ENCODE results near the gene RNF123.
"Not testable (repeated sequence)": the region's sequence is repeated elsewhere in the genome, so short reads cannot be mapped to it uniquely, and the experiment has no call there.

RNF123 gene

DNA sequence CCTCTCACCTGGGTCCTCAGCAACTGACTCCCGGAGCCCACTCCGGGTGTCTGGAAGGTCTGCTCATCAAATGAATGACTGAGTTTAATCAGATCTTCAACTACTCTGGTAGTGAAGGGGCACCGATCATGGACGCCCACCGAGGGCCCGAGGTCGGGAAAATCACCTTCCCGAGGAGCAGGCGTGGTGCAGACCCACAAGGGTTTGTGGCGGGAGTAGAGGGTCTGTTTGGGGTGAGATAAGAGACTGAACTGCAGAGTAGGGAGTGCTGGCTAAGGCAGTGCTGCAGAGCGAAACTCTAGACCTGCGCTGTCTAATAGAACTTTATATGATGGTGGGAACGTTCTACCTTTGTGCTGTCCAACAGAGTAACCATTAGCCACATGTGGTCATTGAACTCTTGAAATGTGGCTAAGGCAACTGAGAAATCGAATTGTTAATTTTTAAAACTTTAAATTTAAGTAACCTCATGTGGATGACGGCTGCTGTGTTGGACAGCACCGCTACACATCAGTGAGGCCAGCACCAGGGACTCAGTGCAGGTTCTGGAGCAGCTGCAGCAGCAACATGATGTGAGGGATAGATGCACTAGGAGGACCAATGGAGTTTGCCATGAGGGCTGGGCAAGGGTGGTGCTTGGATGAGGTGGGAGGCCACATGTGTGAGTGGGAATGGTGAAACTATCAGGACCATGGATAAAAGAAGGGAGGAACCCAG lies 709 bp downstream of the RNF123 start:
- H3K36me3 ChIP-seq (ENCODE audit: insufficient read depth, low read length); H3K27me3 ChIP-seq (ENCODE audit: insufficient read depth, low read length); H3K9me3 ChIP-seq (ENCODE audit: low read length): not testable (repeated sequence)
- Histone ChIP-seq H3K4me1 (ENCODE audit: insufficient read depth, low read length) (peaks cover 13% of the 10 kb centered on the region), H2AFZ (ENCODE audit: low read depth, low read length) (peak overlapping the region; percentile 46), H3K4me3 (ENCODE audit: low read length) (peak overlapping the region; percentile 79)

GRCh38 chr3:49690856-49691255 lies 1.5 kb downstream of the RNF123 start:
- H3K36me3 ChIP-seq (ENCODE audit: insufficient read depth, low read length); H2AFZ ChIP-seq (ENCODE audit: low read depth, low read length); H3K27me3 ChIP-seq (ENCODE audit: insufficient read depth, low read length); H3K9me3 ChIP-seq (ENCODE audit: low read length): not testable (repeated sequence)
- peak overlapping the region; percentile 79 for H3K4me3 ChIP-seq (ENCODE audit: low read length)
- peaks cover 13% of the 10 kb centered on the region for H3K4me1 ChIP-seq (ENCODE audit: insufficient read depth, low read length)

DNA sequence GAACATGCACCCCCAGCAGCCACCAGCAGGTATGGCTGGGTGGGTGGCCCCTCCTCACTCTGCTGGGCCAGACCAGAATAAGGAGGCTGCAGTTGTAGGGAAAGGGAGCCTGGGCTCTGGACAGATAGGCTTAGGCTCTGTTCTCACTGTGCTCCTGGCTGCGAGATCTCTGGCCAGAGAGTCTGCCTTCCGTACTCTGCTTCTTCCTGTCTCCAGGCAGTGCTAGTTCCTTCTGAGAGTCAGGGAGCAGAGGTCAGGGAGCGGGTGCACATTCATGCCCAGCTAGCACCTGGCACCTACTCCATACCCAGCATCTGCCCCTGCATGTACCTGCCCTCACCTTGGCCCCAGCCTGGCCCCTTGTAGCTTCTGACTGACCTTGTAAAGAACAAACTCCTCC lies 2.1 kb downstream of the RNF123 start:
- H3K4me3 ChIP-seq (ENCODE audit: low read length); H3K36me3 ChIP-seq (ENCODE audit: insufficient read depth, low read length); H3K27me3 ChIP-seq (ENCODE audit: insufficient read depth, low read length); H3K9me3 ChIP-seq (ENCODE audit: low read length); H2AFZ ChIP-seq (ENCODE audit: low read depth, low read length): not testable (repeated sequence)
- H3K4me1 ChIP-seq (ENCODE audit: insufficient read depth, low read length), result peaks cover 13% of the 10 kb centered on the region

DNA sequence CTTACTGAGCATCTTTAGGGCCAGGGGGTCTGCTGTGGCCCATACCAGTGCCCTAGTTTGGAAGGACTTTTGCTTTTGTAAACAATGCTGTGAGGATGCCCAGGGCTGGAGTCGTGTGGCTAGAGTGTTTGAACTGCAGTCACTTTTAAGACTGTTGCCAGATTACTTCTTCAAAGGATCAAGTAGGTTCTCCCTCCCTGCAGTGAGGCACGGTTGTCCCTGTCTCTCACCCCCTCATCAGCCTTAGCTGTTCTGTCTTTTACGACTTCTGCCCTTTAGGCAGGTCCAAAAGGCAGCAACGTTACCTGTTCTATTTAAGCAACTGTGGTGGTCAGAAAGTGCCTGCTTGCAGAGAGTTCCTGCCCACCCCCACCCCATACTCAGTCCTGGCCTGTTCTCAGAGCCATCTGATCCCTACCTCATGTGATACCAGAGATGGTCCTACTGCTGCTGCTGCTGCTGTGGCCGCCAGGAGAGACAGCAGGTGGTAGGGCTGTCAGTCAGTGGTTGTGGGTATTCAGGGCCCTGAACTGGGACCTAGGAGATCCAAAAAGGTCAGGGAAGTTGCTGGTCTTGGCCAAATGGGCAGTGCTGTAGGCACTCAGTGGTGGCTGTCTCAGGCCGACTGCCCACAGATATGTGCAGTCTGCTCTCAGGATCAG lies 5.2 kb downstream of the RNF123 start:
- H2AFZ ChIP-seq (ENCODE audit: low read depth, low read length); H3K9me3 ChIP-seq (ENCODE audit: low read length); H3K4me3 ChIP-seq (ENCODE audit: low read length); H3K27me3 ChIP-seq (ENCODE audit: insufficient read depth, low read length); H3K36me3 ChIP-seq (ENCODE audit: insufficient read depth, low read length); H3K4me1 ChIP-seq (ENCODE audit: insufficient read depth, low read length): not testable (repeated sequence)

GRCh38 chr3:49695350-49696015 lies 6.1 kb downstream of the RNF123 start:
- not testable (repeated sequence) for H3K4me3 ChIP-seq (ENCODE audit: low read length); H3K36me3 ChIP-seq (ENCODE audit: insufficient read depth, low read length); H3K27me3 ChIP-seq (ENCODE audit: insufficient read depth, low read length); H2AFZ ChIP-seq (ENCODE audit: low read depth, low read length); H3K4me1 ChIP-seq (ENCODE audit: insufficient read depth, low read length); H3K9me3 ChIP-seq (ENCODE audit: low read length)

- H2AFZ ChIP-seq (ENCODE audit: low read depth, low read length), result no peak overlapping the region
- H3K36me3 ChIP-seq (ENCODE audit: insufficient read depth, low read length), result peaks cover 25% of the 10 kb centered on the region
- H3K4me3 ChIP-seq (ENCODE audit: low read length), result no peak overlapping the region
- no peaks in the 10 kb centered on the region for H3K9me3 ChIP-seq (ENCODE audit: low read length)
- H3K27me3 ChIP-seq (ENCODE audit: insufficient read depth, low read length), result no peaks in the 10 kb centered on the region
- no peaks in the 10 kb centered on the region for H3K4me1 ChIP-seq (ENCODE audit: insufficient read depth, low read length)
Measured at GRCh38 chr3:49699281-49699979, 10.1 kb downstream of the RNF123 start.

GRCh38 chr3:49700014-49700413 lies 10.7 kb downstream of the RNF123 start:
- H3K4me3 ChIP-seq (ENCODE audit: low read length), result no peak overlapping the region
- H3K36me3 ChIP-seq (ENCODE audit: insufficient read depth, low read length), result peaks cover 31% of the 10 kb centered on the region

GRCh38 chr3:49700453-49701128 lies 11.2 kb downstream of the RNF123 start:
- H3K36me3 ChIP-seq (ENCODE audit: insufficient read depth, low read length), result peaks cover 34% of the 10 kb centered on the region

More at GRCh38 chr3:49700014-49700413, 10.7 kb downstream of the RNF123 start:
- H3K27me3 ChIP-seq (ENCODE audit: insufficient read depth, low read length), result no peaks in the 10 kb centered on the region
- H2AFZ ChIP-seq (ENCODE audit: low read depth, low read length), result no peak overlapping the region
- no peaks in the 10 kb centered on the region for H3K9me3 ChIP-seq (ENCODE audit: low read length)
- no peaks in the 10 kb centered on the region for H3K4me1 ChIP-seq (ENCODE audit: insufficient read depth, low read length)

DNA sequence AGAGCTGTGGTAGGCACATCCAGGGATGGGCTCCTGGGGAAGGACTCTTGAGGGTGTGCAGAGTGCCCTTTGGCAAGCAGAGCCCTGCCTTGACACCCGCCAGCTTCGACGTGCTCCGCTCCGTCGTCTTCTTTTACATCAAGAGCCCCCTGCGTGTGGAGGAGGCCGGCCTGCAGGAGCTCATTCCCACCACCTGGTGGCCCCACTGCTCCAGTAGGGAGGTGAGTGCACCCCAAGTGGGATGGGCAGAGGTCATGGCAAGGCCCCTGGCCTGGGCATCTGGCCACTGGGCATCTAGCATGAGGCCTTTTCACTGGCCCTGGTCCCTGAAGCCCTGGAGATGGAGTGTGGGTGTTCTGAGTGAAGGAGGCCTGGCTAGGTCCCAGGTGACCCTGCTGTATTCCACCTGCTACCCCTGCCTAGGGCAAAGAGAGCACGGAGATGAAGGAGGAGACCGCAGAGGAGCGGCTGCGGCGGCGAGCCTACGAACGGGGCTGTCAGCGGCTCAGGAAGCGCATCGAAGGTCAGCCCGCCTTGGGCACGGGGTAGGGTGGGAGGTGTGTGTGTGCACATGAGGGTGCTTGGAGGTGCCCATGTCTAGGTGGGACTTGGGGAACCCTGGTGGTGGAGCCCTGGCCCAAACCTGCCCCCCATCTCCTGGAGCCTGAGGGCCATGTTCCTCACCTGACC lies 12.2 kb downstream of the RNF123 start:
- Histone ChIP-seq H3K4me1 (ENCODE audit: insufficient read depth, low read length) (no peaks in the 10 kb centered on the region), H3K36me3 (ENCODE audit: insufficient read depth, low read length) (peaks cover 39% of the 10 kb centered on the region), H3K4me3 (ENCODE audit: low read length) (no peak overlapping the region), H3K9me3 (ENCODE audit: low read length) (no peaks in the 10 kb centered on the region), H3K27me3 (ENCODE audit: insufficient read depth, low read length) (no peaks in the 10 kb centered on the region), H2AFZ (ENCODE audit: low read depth, low read length) (no peak overlapping the region)

More at GRCh38 chr3:49700453-49701128, 11.2 kb downstream of the RNF123 start:
- no peak overlapping the region for H3K4me3 ChIP-seq (ENCODE audit: low read length)
- H3K27me3 ChIP-seq (ENCODE audit: insufficient read depth, low read length), result no peaks in the 10 kb centered on the region
- no peaks in the 10 kb centered on the region for H3K4me1 ChIP-seq (ENCODE audit: insufficient read depth, low read length)
- no peaks in the 10 kb centered on the region for H3K9me3 ChIP-seq (ENCODE audit: low read length)
- no peak overlapping the region for H2AFZ ChIP-seq (ENCODE audit: low read depth, low read length)

DNA sequence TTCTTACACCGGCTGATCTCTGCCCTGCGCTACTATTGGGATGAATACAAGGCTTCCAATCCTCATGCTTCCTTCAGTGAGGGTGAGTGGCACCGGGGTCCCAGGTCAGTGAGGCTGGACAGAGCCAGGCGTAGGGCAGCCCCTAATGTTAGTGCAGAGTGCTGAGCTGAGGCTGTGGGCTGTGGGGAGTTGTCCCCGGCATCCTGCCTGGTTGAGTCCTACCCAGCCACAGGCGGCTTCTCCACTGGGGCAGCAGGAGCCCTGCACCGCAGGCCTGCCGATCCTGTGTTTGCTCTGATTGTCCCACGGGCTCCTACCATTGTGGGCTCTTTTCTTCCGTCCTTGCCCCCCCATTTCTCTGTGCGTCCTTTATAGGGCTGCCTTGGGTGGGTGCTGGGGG lies 13.3 kb downstream of the RNF123 start:
- Histone ChIP-seq H3K9me3 (ENCODE audit: low read length) (no peaks in the 10 kb centered on the region), H2AFZ (ENCODE audit: low read depth, low read length) (no peak overlapping the region), H3K4me3 (ENCODE audit: low read length) (no peak overlapping the region), H3K36me3 (ENCODE audit: insufficient read depth, low read length) (peaks cover 40% of the 10 kb centered on the region), H3K27me3 (ENCODE audit: insufficient read depth, low read length) (no peaks in the 10 kb centered on the region), H3K4me1 (ENCODE audit: insufficient read depth, low read length) (no peaks in the 10 kb centered on the region)

- H3K4me1 ChIP-seq (ENCODE audit: insufficient read depth, low read length), result no peaks in the 10 kb centered on the region
- H3K4me3 ChIP-seq (ENCODE audit: low read length), result no peak overlapping the region
- peaks cover 38% of the 10 kb centered on the region for H3K36me3 ChIP-seq (ENCODE audit: insufficient read depth, low read length)
- H3K27me3 ChIP-seq (ENCODE audit: insufficient read depth, low read length), result no peaks in the 10 kb centered on the region
- H2AFZ ChIP-seq (ENCODE audit: low read depth, low read length), result no peak overlapping the region
- no peaks in the 10 kb centered on the region for H3K9me3 ChIP-seq (ENCODE audit: low read length)
Measured at GRCh38 chr3:49703443-49703927, 14.1 kb downstream of the RNF123 start.

DNA sequence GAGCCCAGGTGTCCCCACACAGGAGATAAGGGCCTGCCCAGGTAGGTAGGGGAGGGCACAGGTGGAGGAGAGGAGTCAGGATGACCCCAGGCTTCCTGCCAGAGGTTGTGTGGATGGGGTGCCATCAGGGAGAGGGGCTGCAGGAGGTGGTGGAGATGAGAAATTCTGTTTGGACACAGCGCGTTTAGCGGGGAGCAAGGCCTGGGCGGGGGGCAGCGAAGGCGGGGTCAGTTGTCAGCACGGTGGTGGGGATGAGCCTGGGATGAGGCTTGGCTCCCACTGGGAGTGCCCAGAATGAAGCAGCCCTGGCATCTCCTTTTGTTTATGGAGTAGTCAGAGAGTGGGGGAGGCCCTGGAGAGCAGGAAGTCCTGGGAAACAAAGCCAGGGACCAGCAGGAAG lies 14.6 kb downstream of the RNF123 start:
- no peak overlapping the region for H2AFZ ChIP-seq (ENCODE audit: low read depth, low read length)
- no peaks in the 10 kb centered on the region for H3K27me3 ChIP-seq (ENCODE audit: insufficient read depth, low read length)
- H3K36me3 ChIP-seq (ENCODE audit: insufficient read depth, low read length), result peaks cover 38% of the 10 kb centered on the region
- H3K4me3 ChIP-seq (ENCODE audit: low read length), result no peak overlapping the region
- H3K4me1 ChIP-seq (ENCODE audit: insufficient read depth, low read length), result no peaks in the 10 kb centered on the region
- H3K9me3 ChIP-seq (ENCODE audit: low read length), result no peaks in the 10 kb centered on the region
